Pancreas (tissue), 10 donors: Measurements from ENCODE around the gene HOXD3. TPM values are rescaled to one million over a fixed set of nuclear protein-coding genes. Genes with fewer than 3 reads are reported as not detected.
A peak's percentile ranks its signal among the peaks of the same experiment; 100 is the strongest.

ENCODE experiments used
- ATAC-seq, 4 donors: fragments of 200-7000 bp; cut with Tn5 transposase; one replicate each; pipeline versions ENCODE4 v1.8.0 to v1.9.1; 2020; ENCODE audit warnings: mild to moderate bottlenecking in 4 of 4, moderate library complexity in 4 of 4
- DNase-seq, 6 donors: peaks; one replicate each; pipeline ENCODE4 v3.0.0-alpha.2; 2020
- FAIRE-seq: peaks from 2 replicates; lab custom pipeline; 2012; peaks lifted over from hg19 to GRCh38; lab: Jason Lieb, UNC
- H3K27ac ChIP-seq, 4 donors: fragments of 200-600 bp; sonication (generic); 1 replicate in 3 of 4; 2 replicates in 1 of 4; pipeline versions ENCODE4 v1.5.0 to v1.8.0; 2020
- H3K27me3 ChIP-seq, 4 donors: fragments of 200-600 bp; one replicate each; pipeline ENCODE4 v1.8.0; 2021
- H3K36me3 ChIP-seq, 3 donors: fragments of 200-600 bp; sonication (generic) in 1 of 3; one replicate each; pipeline versions ENCODE4 v1.5.0 to v1.8.0; 2020 to 2021
- H3K4me1 ChIP-seq, 3 donors: fragments of 200-600 bp; one replicate each; pipeline ENCODE4 v1.8.0; 2021
- H3K4me3 ChIP-seq, 4 donors: fragments of 200-600 bp; sonication (generic) in 2 of 4; one replicate each; pipeline versions ENCODE4 v1.5.0 to v1.8.0; 2020 to 2021
- H3K9me3 ChIP-seq, 4 donors: fragments of 200-600 bp; one replicate each; pipeline ENCODE4 v1.8.0; 2021
- CTCF ChIP-seq, 4 donors: fragments of 200-600 bp; sonication (generic) in 3 of 4; IDR thresholded peaks; one replicate each; pipeline versions ENCODE4 v1.5.0 to v1.8.0; 2021; ENCODE audit warnings: antibody characterized with exemption in 4 of 4
- WGBS, 2 donors: extraction: QIAGEN DNeasy Blood & Tissue Kit; methylation state at CpG; one replicate each; pipeline ENCODE4 v1.1.7; 2013; 5-methylcytosine and 5-hydroxymethylcytosine counted together
- intact Hi-C, 3 donors: fragments of 100-400 bp; cut with DNase I; formaldehyde crosslinking; loops; one replicate each; pipeline versions ENCODE4 v1.11.1 to v1.14.2; 2022
- polyA plus RNA-seq, 2 donors: library from polyadenylated mRNA; stranded (reverse); fragments of 200-250 nt; gene quantifications; one replicate each; pipeline ENCODE4 v1.2.3, GENCODE V29; 2013
- total RNA-seq, 6 donors: library from RNA; stranded (reverse); fragmentation: NEBNext Ultra II Directional in 4 of 6; extraction: Animal tissue kit (Norgen Biotek cat#: 25700) in 4 of 6; gene quantifications; one replicate each; pipeline versions ENCODE4 v1.2.1 to v1.2.4, GENCODE V29; 2021 to 2023
- donor health status: healthy with polysubstance abuse.
- donor health status: DM: no; HTN: no; CAD: no; lungs with moderate emphysema.
- donor health status: DM: no; HTN: no; CAD: no.
- donor health status: control.
- donor health status: control.
- donor health status: Bipolar disorder and iron deficiency.
- donor health status: DM: yes; HTN: yes; CAD: no.
- donor health status: DM: no; HTN: no; CAD: no.
- donor health status: DM: no; HTN: no; CAD: no.
- donor health status: DM: yes; HTN: yes; CAD: no.

The HOXD3 gene
- total and polyA plus RNA-seq, 8 donors, result 0.19 to 0.68 (median 0.25) TPM; not detected in 1

GRCh38 chr2:176184749-176185148 lies 27.6 kb downstream of the HOXD3 start:
- DNase-seq (no peak), ATAC-seq (no peak), FAIRE-seq (no peak)
- H3K36me3 ChIP-seq, result no peaks in the 10 kb centered on the region
- peaks cover 0 to 34% (median 0%) of the 10 kb centered on the region in 4 donors for H3K27me3 ChIP-seq
- H3K27ac ChIP-seq, result no peak overlapping the region
- peaks cover 3 to 21% (median 6%) of the 10 kb centered on the region in 3 donors for H3K4me1 ChIP-seq
- TF ChIP-seq CTCF (IDR thresholded peaks at IDR 0.05), result no peak
- no peaks in the 10 kb centered on the region for H3K9me3 ChIP-seq
- H3K4me3 ChIP-seq, result no peak overlapping the region
- 41 to 54% methylated on average over 2 of the region's 2 CpGs for WGBS, 2 donors
- intact Hi-C loops, result no loop called here

DNA sequence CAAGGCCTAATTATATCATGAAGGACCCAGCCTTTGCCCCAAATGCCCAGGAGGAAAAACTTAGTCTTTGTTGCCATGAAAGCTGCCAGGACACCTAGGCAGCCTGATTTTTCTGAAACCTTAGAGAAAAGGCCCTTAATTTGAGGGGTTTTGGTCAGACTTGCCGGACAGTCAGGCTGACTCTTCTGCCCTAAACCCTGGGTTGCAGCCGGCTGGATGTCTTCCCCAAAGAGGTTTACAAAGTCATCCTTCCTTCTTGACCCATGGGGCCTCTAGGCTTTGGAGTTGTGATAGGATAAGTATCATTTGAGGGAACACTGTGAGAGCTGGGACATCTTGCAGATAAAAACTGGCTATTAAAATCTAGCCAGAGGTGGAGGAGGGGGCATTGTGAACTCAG lies 28.9 kb downstream of the HOXD3 start:
- Histone ChIP-seq H3K9me3 (no peaks in the 10 kb centered on the region), H3K4me1 (peaks cover 3 to 21% (median 7%) of the 10 kb centered on the region in 3 donors), H3K27me3 (peaks cover 0 to 35% (median 2%) of the 10 kb centered on the region in 4 donors), H3K27ac (no peak overlapping the region), H3K36me3 (no peaks in the 10 kb centered on the region), H3K4me3 (no peak overlapping the region)
- no peak for TF ChIP-seq CTCF (IDR thresholded peaks at IDR 0.05)
- 64 to 74% methylated on average over 2 of the region's 2 CpGs for whole genome bisulfite sequencing, 2 donors
- no peak for DNase-seq
- FAIRE-seq, result no peak
- intact Hi-C loops, result no loop called here
- no peak for ATAC-seq

DNA sequence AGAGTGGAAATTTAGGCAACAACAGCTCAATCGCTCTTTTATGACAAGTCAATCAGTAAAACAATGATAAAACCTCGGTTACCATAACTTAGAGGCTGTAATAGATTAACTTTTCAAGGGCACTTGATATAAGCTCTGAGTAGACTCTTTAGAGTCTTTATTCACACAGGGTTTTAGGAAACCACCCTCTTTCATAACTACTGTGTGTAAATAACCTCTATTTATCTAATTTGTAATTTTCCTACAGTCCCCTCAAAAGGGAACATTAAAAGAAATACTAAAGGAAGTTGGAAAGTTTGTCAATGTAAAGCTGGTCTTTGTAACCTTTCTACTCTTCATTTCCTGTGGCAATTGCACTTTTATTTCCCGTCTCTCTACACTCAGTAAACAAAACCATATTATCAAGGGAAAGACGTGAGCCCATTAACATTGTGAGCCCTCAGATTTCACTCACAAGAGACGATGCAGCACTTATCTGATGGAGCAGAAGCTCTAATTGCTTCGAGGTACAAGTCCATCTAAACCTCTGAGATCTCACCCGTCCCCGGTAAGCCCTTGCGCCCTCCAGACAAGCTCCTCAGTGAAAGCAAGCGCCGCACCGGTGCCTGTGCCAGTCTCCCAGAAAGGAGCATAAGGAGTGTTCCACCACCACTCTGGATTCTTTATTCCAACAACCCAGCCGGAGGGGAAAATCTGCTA lies 30.2 kb downstream of the HOXD3 start:
- intact Hi-C loops, result no loop called here
- ATAC-seq, result peak in 3 of 4 donors; percentile 36 to 61 (median 48)
- H3K27me3 ChIP-seq, result peaks cover 0 to 41% (median 6%) of the 10 kb centered on the region in 4 donors
- H3K9me3 ChIP-seq, result no peaks in the 10 kb centered on the region
- peak overlapping the region in 3 of 4 donors; percentile 26 to 62 (median 42) for H3K4me3 ChIP-seq
- 3 to 5% methylated on average over 13 of the region's 13 CpGs for WGBS, 2 donors
- no peak overlapping the region for H3K27ac ChIP-seq
- DNase-seq, result peak in 1 of 6 donors; percentile 38
- FAIRE-seq, result peak; percentile 23
- no peak for TF ChIP-seq CTCF (IDR thresholded peaks at IDR 0.05)
- no peaks in the 10 kb centered on the region for H3K36me3 ChIP-seq
- peaks cover 3 to 21% (median 7%) of the 10 kb centered on the region in 3 donors for H3K4me1 ChIP-seq

DNA sequence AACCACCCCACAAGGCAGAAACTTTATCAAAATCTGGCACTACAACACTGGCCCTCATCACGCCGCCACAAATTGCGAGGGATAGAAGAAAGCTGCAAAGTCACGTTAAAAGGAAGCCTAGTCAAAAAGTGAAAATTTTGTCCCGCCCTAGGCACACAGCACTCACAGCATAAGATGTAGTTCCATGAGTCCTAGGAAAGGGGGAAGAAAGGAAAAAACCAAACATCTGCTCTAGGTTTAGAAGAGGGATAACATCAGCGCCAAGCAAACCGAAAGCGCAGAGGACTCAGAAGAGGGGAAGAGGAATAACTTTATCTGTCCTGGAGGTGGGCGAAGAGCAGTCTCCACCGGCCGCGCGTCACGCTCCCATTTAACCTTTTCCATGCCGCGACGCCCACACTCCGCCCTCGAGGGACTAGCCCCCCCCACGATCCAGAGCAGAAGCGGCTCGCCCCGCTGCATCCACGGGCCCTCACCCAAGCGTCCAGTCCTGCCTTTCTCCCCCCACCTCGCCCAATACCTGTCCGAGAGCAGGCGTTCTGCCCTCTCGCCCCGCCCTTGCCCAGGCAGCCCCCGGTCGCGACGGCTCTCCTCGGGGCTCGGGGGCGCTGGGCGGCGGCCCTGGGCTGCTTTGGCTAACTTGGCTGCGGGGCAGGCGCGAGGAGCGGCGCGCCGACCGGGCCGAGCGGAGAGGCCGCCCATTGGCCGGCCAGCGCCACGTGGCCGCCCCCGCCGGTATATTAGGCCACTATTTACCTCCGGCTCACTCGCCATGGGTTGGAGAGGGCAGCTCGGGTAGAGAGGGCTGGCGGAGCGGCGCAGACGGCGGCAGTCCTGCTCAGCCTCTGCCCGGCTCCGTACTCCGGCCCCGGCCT lies 31.0 kb downstream of the HOXD3 start, which contains the start of gene HOXD1:
Gene HOXD1 (plus strand): TSS at position 770 of the 875 bp plus-strand sequence. CDS start 134 bp downstream, outside the sequence.
- peaks cover 3 to 21% (median 7%) of the 10 kb centered on the region in 3 donors for H3K4me1 ChIP-seq
- TF ChIP-seq CTCF (IDR thresholded peaks at IDR 0.05), result no peak
- intact Hi-C loops, result no loop called here
- H3K4me3 ChIP-seq, result peak within 1 kb of the TSS; percentile 22 to 62 (median 34)
- no peaks in the 10 kb centered on the region for H3K9me3 ChIP-seq
- peak in 4 of 6 donors; percentile 24 to 76 (median 52) for DNase-seq
- H3K27me3 ChIP-seq, result peaks cover 0 to 43% (median 9%) of the 10 kb centered on the region in 4 donors
- ATAC-seq, result peak; percentile 72 to 88 (median 80)
- FAIRE-seq, result no peak
- 2 to 4% methylated on average over 68 of the region's 68 CpGs for WGBS, 2 donors
- H3K36me3 ChIP-seq, result no peaks in the 10 kb centered on the region
- no peak within 1 kb of the TSS for H3K27ac ChIP-seq
